HepG2 (cell line): ENCODE results near the gene ANKS4B. TPM values are rescaled to one million over a fixed set of nuclear protein-coding genes. Genes with fewer than 3 reads are reported as not detected.

Experiments
- AKAP8 ChIP-seq: sonication (generic); formaldehyde crosslinking; IDR thresholded peaks from 2 replicates; pipeline ENCODE4 v1.5.1; 2020; ENCODE audit warnings: mild to moderate bottlenecking, missing genetic modification reagents
- GATAD2A ChIP-seq: IDR thresholded peaks from 2 replicates; pipeline ENCODE4 v1.6.1; 2016
- GLI4 ChIP-seq: sonication (generic); formaldehyde crosslinking; IDR thresholded peaks from 2 replicates; pipeline ENCODE4 v1.5.1; 2020; ENCODE audit warnings: missing genetic modification reagents, mild to moderate bottlenecking, moderate library complexity, borderline replicate concordance
- HNF4G ChIP-seq, 2 experiments: sonication (generic) in 1 of 2; formaldehyde crosslinking in 1 of 2; IDR thresholded peaks; 2 replicates each; pipeline versions ENCODE4 v1.4.0 to v1.6.1; 2011 to 2020; ENCODE audit warnings: borderline replicate concordance in 2 of 2, low read depth in 2 of 2, mild to moderate bottlenecking in 2 of 2, low read length in 1 of 2, missing genetic modification reagents in 1 of 2, moderate library complexity in 1 of 2
- JUNB ChIP-seq: sonication (generic); formaldehyde crosslinking; IDR thresholded peaks from 2 replicates; pipeline ENCODE4 v1.8.0; 2022; ENCODE audit warnings: missing genetic modification reagents, mild to moderate bottlenecking, borderline replicate concordance
- MXD3 ChIP-seq: IDR thresholded peaks from 2 replicates; pipeline ENCODE4 v1.6.1; 2016; ENCODE audit warnings: mild to moderate bottlenecking, missing biosample characterization, missing genetic modification reagents
- MXD4 ChIP-seq: IDR thresholded peaks from 2 replicates; pipeline ENCODE4 v1.6.1; 2016; ENCODE audit warnings: mild to moderate bottlenecking, missing biosample characterization, missing genetic modification reagents
- PPARG ChIP-seq: conservative IDR thresholded peaks from 2 replicates; pipeline ENCODE4 v1.6.1; 2016; ENCODE audit warnings: missing biosample characterization, missing genetic modification reagents
- STAG1 ChIP-seq: sonication (generic); formaldehyde crosslinking; IDR thresholded peaks from 2 replicates; pipeline ENCODE4 v1.4.0; 2020; ENCODE audit warnings: missing genetic modification reagents
- ZBTB20 ChIP-seq: sonication (generic); formaldehyde crosslinking; IDR thresholded peaks from 2 replicates; pipeline ENCODE4 v1.8.1; 2023; ENCODE audit warnings: missing genetic modification reagents, low read depth, mild to moderate bottlenecking, borderline replicate concordance
- ZC3H13 ChIP-seq: sonication (generic); formaldehyde crosslinking; IDR thresholded peaks from 2 replicates; pipeline ENCODE4 v1.8.1; 2023; ENCODE audit warnings: mild to moderate bottlenecking, missing genetic modification reagents, moderate library complexity
- ZMYM4 ChIP-seq: sonication (generic); formaldehyde crosslinking; IDR thresholded peaks from 2 replicates; pipeline ENCODE4 v1.8.1; 2023; ENCODE audit warnings: mild to moderate bottlenecking, missing genetic modification reagents
- ZNF264 ChIP-seq: sonication (generic); formaldehyde crosslinking; IDR thresholded peaks from 2 replicates; pipeline ENCODE4 v1.4.0; 2020; ENCODE audit warnings: missing genetic modification reagents
- ZNF329 ChIP-seq: sonication (generic); formaldehyde crosslinking; IDR thresholded peaks from 2 replicates; pipeline ENCODE4 v1.9.0; 2021; ENCODE audit warnings: low read depth, mild to moderate bottlenecking, missing genetic modification reagents
- ZNF354B ChIP-seq: sonication (generic); formaldehyde crosslinking; IDR thresholded peaks from 2 replicates; pipeline ENCODE4 v1.8.0; 2022; ENCODE audit warnings: mild to moderate bottlenecking, missing genetic modification reagents
- ZNF776 ChIP-seq: sonication (generic); formaldehyde crosslinking; IDR thresholded peaks from 2 replicates; pipeline ENCODE4 v1.4.0; 2020; ENCODE audit warnings: mild to moderate bottlenecking, missing genetic modification reagents
- ZNF788 ChIP-seq: sonication (generic); formaldehyde crosslinking; IDR thresholded peaks from 2 replicates; pipeline ENCODE4 v1.5.0; 2020; ENCODE audit warnings: mild to moderate bottlenecking, missing genetic modification reagents, borderline replicate concordance
- ZSCAN9 ChIP-seq: IDR thresholded peaks from 2 replicates; pipeline ENCODE4 v1.6.1; 2016; ENCODE audit warnings: borderline replicate concordance
- polyA plus RNA-seq, 8 experiments: library from polyadenylated mRNA; depleted of rRNA in 3 of 8; stranded (reverse) in 7 of 8; unstranded in 1 of 8; fragments of >200 nt; fragmentation: Illumina TruSeq in 4 of 8; extraction: Trizol in 4 of 8; gene quantifications; 2 replicates each; pipeline versions ENCODE4 v1.2.1 to v1.2.3, GENCODE V29; 2011 to 2016; ENCODE audit warnings: low read depth in 4 of 8, missing spikeins in 1 of 8, mixed read lengths in 1 of 8; ENCODE audit not compliant: insufficient read depth in 1 of 8
- total RNA-seq, 5 experiments: library from RNA; depleted of rRNA; stranded (reverse); fragments of >200 nt; fragmentation: Illumina TruSeq; extraction: Trizol; gene quantifications; 2 replicates each; pipeline ENCODE4 v1.2.3, GENCODE V29; 2016; ENCODE audit warnings: low read depth in 1 of 5
- TF ChIP-seq, protein P1 (sequence below): sonication (generic); formaldehyde crosslinking; conservative IDR thresholded peaks from 2 replicates; pipeline ENCODE4 v1.8.0; 2022; ENCODE audit warnings: mild to moderate bottlenecking, moderate library complexity, missing genetic modification reagents
- TF ChIP-seq, protein P2 (sequence below): sonication (generic); formaldehyde crosslinking; IDR thresholded peaks from 2 replicates; pipeline ENCODE4 v1.4.0; 2020; ENCODE audit warnings: missing genetic modification reagents
- TF ChIP-seq, protein P3 (sequence below): IDR thresholded peaks from 2 replicates; pipeline ENCODE4 v1.6.1; 2012; ENCODE audit warnings: inconsistent platforms
- TF ChIP-seq, protein P4 (sequence below): sonication (generic); formaldehyde crosslinking; IDR thresholded peaks from 2 replicates; pipeline ENCODE4 v1.4.0; 2020; ENCODE audit warnings: missing genetic modification reagents, mild to moderate bottlenecking, borderline replicate concordance

ANKS4B gene
- total and polyA plus RNA-seq, 2 of the 13 experiments (the other 11 are each of a cell fraction or from before 2014, with no cell fraction given) = 6.5 to 30.0 TPM

DNA sequence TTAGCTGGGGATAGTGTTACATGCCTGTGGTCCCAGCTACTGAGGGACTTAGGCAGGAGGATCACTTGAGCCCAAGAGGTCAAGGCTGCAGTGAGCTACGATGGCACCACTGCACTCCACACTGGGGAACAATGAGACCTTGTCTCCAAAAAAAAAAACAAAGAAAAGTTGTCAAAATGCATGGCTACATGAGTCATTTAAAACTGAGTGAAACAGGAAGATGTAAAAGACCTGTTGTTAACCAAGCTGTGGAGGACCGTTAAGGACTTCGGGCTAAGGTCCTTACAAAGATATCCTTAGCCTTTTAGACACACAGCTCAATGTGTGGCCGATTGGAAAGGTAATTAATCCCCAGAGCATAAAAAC lies 47.2 kb upstream of the ANKS4B start (continued):
- TF ChIP-seq ZNF329 (CRISPR knock-in tag) (no peak), ZNF776 (CRISPR knock-in tag) (0 out of 2 replicates have a peak, but pooled peaks have one; percentile 10), ZC3H13 (CRISPR knock-in tag) (no peak), STAG1 (CRISPR knock-in tag) (peak; percentile 34; the same call in 1 of the 2 replicates), JUNB (CRISPR knock-in tag) (no peak), ZNF264 (peak; percentile 69; the same call in 1 of the 2 replicates), ZNF354B (no peak), AKAP8 (CRISPR knock-in tag) (no peak), MXD3 (CRISPR knock-in tag) (no peak), ZSCAN9 (CRISPR knock-in tag) (peak; percentile 57; the same call in 1 of the 2 replicates), ZNF788 (CRISPR knock-in tag) (0 out of 2 replicates have a peak, but pooled peaks have one; percentile 69), GATAD2A (peak; percentile 93), ZMYM4 (CRISPR knock-in tag) (no peak; the same call in 1 of the 2 replicates), HNF4G (IDR thresholded peaks at IDR 0.05; ENCODE audit: borderline replicate concordance, low read depth, low read length) (peak; percentile 56; the same call in 1 of the 2 replicates), HNF4G (CRISPR knock-in tag; IDR thresholded peaks at IDR 0.05; ENCODE audit: borderline replicate concordance, low read depth) (no peak; the same call in 1 of the 2 replicates), MXD4 (CRISPR knock-in tag) (peak; percentile 51; the same call in 1 of the 2 replicates), GLI4 (no peak), ZBTB20 (no peak; the same call in 1 of the 2 replicates), PPARG (CRISPR knock-in tag) (peak; percentile 78)
- TF ChIP-seq, protein P1, sequence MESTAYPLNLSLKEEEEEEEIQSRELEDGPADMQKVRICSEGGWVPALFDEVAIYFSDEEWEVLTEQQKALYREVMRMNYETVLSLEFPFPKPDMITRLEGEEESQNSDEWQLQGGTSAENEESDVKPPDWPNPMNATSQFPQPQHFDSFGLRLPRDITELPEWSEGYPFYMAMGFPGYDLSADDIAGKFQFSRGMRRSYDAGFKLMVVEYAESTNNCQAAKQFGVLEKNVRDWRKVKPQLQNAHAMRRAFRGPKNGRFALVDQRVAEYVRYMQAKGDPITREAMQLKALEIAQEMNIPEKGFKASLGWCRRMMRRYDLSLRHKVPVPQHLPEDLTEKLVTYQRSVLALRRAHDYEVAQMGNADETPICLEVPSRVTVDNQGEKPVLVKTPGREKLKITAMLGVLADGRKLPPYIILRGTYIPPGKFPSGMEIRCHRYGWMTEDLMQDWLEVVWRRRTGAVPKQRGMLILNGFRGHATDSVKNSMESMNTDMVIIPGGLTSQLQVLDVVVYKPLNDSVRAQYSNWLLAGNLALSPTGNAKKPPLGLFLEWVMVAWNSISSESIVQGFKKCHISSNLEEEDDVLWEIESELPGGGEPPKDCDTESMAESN = no peak
- TF ChIP-seq, protein P2, sequence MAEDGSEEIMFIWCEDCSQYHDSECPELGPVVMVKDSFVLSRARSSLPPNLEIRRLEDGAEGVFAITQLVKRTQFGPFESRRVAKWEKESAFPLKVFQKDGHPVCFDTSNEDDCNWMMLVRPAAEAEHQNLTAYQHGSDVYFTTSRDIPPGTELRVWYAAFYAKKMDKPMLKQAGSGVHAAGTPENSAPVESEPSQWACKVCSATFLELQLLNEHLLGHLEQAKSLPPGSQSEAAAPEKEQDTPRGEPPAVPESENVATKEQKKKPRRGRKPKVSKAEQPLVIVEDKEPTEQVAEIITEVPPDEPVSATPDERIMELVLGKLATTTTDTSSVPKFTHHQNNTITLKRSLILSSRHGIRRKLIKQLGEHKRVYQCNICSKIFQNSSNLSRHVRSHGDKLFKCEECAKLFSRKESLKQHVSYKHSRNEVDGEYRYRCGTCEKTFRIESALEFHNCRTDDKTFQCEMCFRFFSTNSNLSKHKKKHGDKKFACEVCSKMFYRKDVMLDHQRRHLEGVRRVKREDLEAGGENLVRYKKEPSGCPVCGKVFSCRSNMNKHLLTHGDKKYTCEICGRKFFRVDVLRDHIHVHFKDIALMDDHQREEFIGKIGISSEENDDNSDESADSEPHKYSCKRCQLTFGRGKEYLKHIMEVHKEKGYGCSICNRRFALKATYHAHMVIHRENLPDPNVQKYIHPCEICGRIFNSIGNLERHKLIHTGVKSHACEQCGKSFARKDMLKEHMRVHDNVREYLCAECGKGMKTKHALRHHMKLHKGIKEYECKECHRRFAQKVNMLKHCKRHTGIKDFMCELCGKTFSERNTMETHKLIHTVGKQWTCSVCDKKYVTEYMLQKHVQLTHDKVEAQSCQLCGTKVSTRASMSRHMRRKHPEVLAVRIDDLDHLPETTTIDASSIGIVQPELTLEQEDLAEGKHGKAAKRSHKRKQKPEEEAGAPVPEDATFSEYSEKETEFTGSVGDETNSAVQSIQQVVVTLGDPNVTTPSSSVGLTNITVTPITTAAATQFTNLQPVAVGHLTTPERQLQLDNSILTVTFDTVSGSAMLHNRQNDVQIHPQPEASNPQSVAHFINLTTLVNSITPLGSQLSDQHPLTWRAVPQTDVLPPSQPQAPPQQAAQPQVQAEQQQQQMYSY (CRISPR knock-in tag) = no peak
- TF ChIP-seq, protein P3, sequence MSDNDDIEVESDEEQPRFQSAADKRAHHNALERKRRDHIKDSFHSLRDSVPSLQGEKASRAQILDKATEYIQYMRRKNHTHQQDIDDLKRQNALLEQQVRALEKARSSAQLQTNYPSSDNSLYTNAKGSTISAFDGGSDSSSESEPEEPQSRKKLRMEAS = peak; percentile 29
- TF ChIP-seq, protein P4, sequence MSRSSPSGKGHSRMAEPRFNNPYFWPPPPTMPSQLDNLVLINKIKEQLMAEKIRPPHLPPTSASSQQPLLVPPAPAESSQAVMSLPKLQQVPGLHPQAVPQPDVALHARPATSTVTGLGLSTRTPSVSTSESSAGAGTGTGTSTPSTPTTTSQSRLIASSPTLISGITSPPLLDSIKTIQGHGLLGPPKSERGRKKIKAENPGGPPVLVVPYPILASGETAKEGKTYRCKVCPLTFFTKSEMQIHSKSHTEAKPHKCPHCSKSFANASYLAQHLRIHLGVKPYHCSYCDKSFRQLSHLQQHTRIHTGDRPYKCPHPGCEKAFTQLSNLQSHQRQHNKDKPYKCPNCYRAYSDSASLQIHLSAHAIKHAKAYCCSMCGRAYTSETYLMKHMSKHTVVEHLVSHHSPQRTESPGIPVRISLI (CRISPR knock-in tag) = peak; percentile 99
